SK-N-SH (cell line): ENCODE results near the gene ANKRD11. TPM values are rescaled to one million over a fixed set of nuclear protein-coding genes. Genes with fewer than 3 reads are reported as not detected.
"Not testable (repeated sequence)": the region's sequence is repeated elsewhere in the genome, so short reads cannot be mapped to it uniquely, and the experiment has no call there.

ENCODE experiments used
- CTCF ChIA-PET: fragments of 300-600, 350-600 bp; formaldehyde crosslinking; extraction: SDS; loops from one replicate; lab custom pipeline; 2021; lab: Yijun Ruan, JAX
- POLR2A ChIA-PET: fragments of 350-600 bp; sonication (Branson Sonifier 250); formaldehyde crosslinking; extraction: SDS; loops from one replicate; lab custom pipeline; 2020; ENCODE audit warnings: antibody characterized with exemption, inconsistent platforms; lab: Yijun Ruan, JAX
- DNase-seq: peaks from one replicate; pipeline ENCODE4 v3.0.0; 2012
- H2AFZ ChIP-seq: fragments of 200-600 bp; sonication (generic); 2 replicates; pipeline ENCODE4 v1.8.1; 2016; ENCODE audit warnings: antibody characterized with exemption, mild to moderate bottlenecking, low read depth
- H3F3A ChIP-seq: fragments of 200-600 bp; sonication (generic); replicated peaks from 2 replicates; pipeline ENCODE3; 2016; ENCODE audit warnings: antibody characterized with exemption, mild to moderate bottlenecking; ENCODE audit not compliant: insufficient read depth
- H3K27ac ChIP-seq, 2 experiments: fragments of 200-500 bp in 1 of 2; fragments of 200-600 bp in 1 of 2; sonication (Bioruptor generic) in 1 of 2; sonication (generic), shearing (Covaris generic) in 1 of 2; 2 replicates each; pipeline versions ENCODE4 v1.5.1 to v1.6.1; 2014 to 2016; ENCODE audit warnings: low read depth in 2 of 2, inconsistent platforms in 1 of 2, low read length in 1 of 2, mild to moderate bottlenecking in 1 of 2, mixed read lengths in 1 of 2
- H3K27me3 ChIP-seq: fragments of 200-600 bp; sonication (generic), shearing (Covaris generic); 2 replicates; pipeline ENCODE4 v1.6.1; 2016; ENCODE audit warnings: mixed run types; ENCODE audit not compliant: insufficient read depth
- H3K36me3 ChIP-seq, 2 experiments: fragments of 200-500 bp in 1 of 2; fragments of 200-600 bp in 1 of 2; sonication (Bioruptor generic) in 1 of 2; sonication (generic) in 1 of 2; replicated peaks in 1 of 2; 2 replicates each; pipeline versions ENCODE3 to v1.5.1; 2014 to 2016; ENCODE audit warnings: low read length in 1 of 2, mild to moderate bottlenecking in 1 of 2; ENCODE audit not compliant: insufficient read depth in 2 of 2, control insufficient read depth in 1 of 2
- H3K4me1 ChIP-seq, 2 experiments: fragments of 200-500 bp in 1 of 2; fragments of 200-600 bp in 1 of 2; sonication (Bioruptor generic) in 1 of 2; sonication (generic), shearing (Covaris generic) in 1 of 2; 2 replicates each; pipeline versions ENCODE4 v1.5.1 to v1.6.1; 2014 to 2016; ENCODE audit warnings: low read depth in 1 of 2, low read length in 1 of 2, mixed run types in 1 of 2; ENCODE audit not compliant: insufficient read depth in 2 of 2, control insufficient read depth in 1 of 2
- H3K4me2 ChIP-seq: fragments of 200-600 bp; sonication (generic), shearing (Covaris generic); 2 replicates; pipeline ENCODE4 v1.6.1; 2017; ENCODE audit warnings: mixed run types
- H3K4me3 ChIP-seq, 2 experiments: fragments of 200-500 bp in 1 of 2; fragments of 200-600 bp in 1 of 2; sonication (Bioruptor generic) in 1 of 2; sonication (generic), shearing (Covaris generic) in 1 of 2; 2 replicates each; pipeline versions ENCODE4 v1.5.1 to v1.8.1; 2014 to 2016; ENCODE audit warnings: low read depth in 2 of 2, inconsistent platforms in 1 of 2, low read length in 1 of 2, mild to moderate bottlenecking in 1 of 2, mixed read lengths in 1 of 2, moderate library complexity in 1 of 2
- H3K79me2 ChIP-seq: fragments of 200-600 bp; sonication (generic); 2 replicates; pipeline ENCODE4 v1.8.1; 2017; ENCODE audit warnings: mild to moderate bottlenecking; ENCODE audit not compliant: insufficient read depth
- H3K9ac ChIP-seq: fragments of 200-600 bp; sonication (generic); 2 replicates; pipeline ENCODE4 v1.6.1; 2017; ENCODE audit warnings: mixed run types
- H3K9me2 ChIP-seq: fragments of 200-600 bp; sonication (generic); 2 replicates; pipeline ENCODE4 v1.6.1; 2017; ENCODE audit warnings: mixed run types
- H3K9me3 ChIP-seq: fragments of 200-600 bp; sonication (generic); 2 replicates; pipeline ENCODE4 v1.6.1; 2017; ENCODE audit warnings: mixed run types, mild to moderate bottlenecking, moderate library complexity
- H4K20me1 ChIP-seq: fragments of 200-600 bp; sonication (generic); 2 replicates; pipeline ENCODE4 v1.6.1; 2017; ENCODE audit warnings: mild to moderate bottlenecking, mixed run types; ENCODE audit not compliant: insufficient read depth
- CHD2 ChIP-seq: fragments of 150-350 bp; IDR thresholded peaks from 2 replicates; pipeline ENCODE4 v1.6.1; 2018; ENCODE audit warnings: low read length; ENCODE audit not compliant: partially characterized antibody
- CTCF ChIP-seq: fragments of 200-600 bp; sonication (generic); IDR thresholded peaks from 2 replicates; pipeline ENCODE4 v1.6.1; 2017; ENCODE audit warnings: antibody characterized with exemption, mild to moderate bottlenecking, moderate library complexity
- ELF1 ChIP-seq: IDR thresholded peaks from 2 replicates; pipeline ENCODE4 v1.4.0; 2012
- EZH2phosphoT487 ChIP-seq: fragments of 200-600 bp; sonication (generic); IDR thresholded peaks from 2 replicates; pipeline ENCODE4 v1.6.1; 2017; ENCODE audit warnings: low read depth, mixed run types, mild to moderate bottlenecking, antibody characterized with exemption, moderate library complexity, borderline replicate concordance
- FOXM1 ChIP-seq: IDR thresholded peaks from 2 replicates; pipeline ENCODE4 v1.4.0; 2012; ENCODE audit warnings: low read depth, mild to moderate bottlenecking
- IRF3 ChIP-seq: fragments of 150-350 bp; IDR thresholded peaks from 2 replicates; pipeline ENCODE4 v1.6.1; 2016; ENCODE audit warnings: mild to moderate bottlenecking, low read depth, low read length
- MXI1 ChIP-seq: IDR thresholded peaks from 2 replicates; pipeline ENCODE4 v1.6.1; 2012; ENCODE audit warnings: mild to moderate bottlenecking, low read depth, low read length, improper control_type of control experiment
- RAD21 ChIP-seq: IDR thresholded peaks from 2 replicates; pipeline ENCODE4 v1.6.1; 2012; ENCODE audit warnings: mild to moderate bottlenecking, low read length
- RXRA ChIP-seq: IDR thresholded peaks from 2 replicates; pipeline ENCODE4 v1.4.0; 2012; ENCODE audit warnings: low read depth, mild to moderate bottlenecking, borderline replicate concordance
- TCF12 ChIP-seq: IDR thresholded peaks from 2 replicates; pipeline ENCODE4 v1.4.0; 2012
- USF1 ChIP-seq: IDR thresholded peaks from 2 replicates; pipeline ENCODE4 v1.4.0; 2012; ENCODE audit warnings: low read depth, borderline replicate concordance
- USF2 ChIP-seq: fragments of 150-350 bp; IDR thresholded peaks from 2 replicates; pipeline ENCODE4 v1.6.1; 2017; ENCODE audit warnings: antibody characterized with exemption, low read length, low read depth, borderline replicate concordance
- WGBS: methylation state at CpG from one replicate; pipeline ENCODE4 v1.1.6; 2017; ENCODE audit warnings: low lambda C conversion rate; 5-methylcytosine and 5-hydroxymethylcytosine counted together
- polyA plus RNA-seq, 3 experiments: library from polyadenylated mRNA; depleted of rRNA; stranded (reverse); fragments of >200 nt; gene quantifications; 2 replicates each; pipeline ENCODE4 v1.2.3, GENCODE V29; 2012

ANKRD11 gene
- polyA plus RNA-seq, 1 of the 3 experiments (the other 2 are of a cell fraction) = 50.2 TPM

GRCh38 chr16:89300311-89300975 lies 189.9 kb downstream of the ANKRD11 start:
- H3K9me3 ChIP-seq = no peaks in the 10 kb centered on the region
- H3K4me1 ChIP-seq = peaks cover 8 to 31% of the 10 kb centered on the region in 2 experiments; a peak in 3 of 4 replicates
- H3K36me3 ChIP-seq = peaks cover 11 to 25% of the 10 kb centered on the region in 2 experiments
- peak overlapping the region in 1 of 2 experiments; percentile 81; a peak in 3 of 4 replicates for H3K27ac ChIP-seq
- H3F3A ChIP-seq = peaks cover 19% of the 10 kb centered on the region
- POLR2A ChIA-PET = no interaction called here
- WGBS = 91% methylated on average over 18 of the region's 21 CpGs
- H3K79me2 ChIP-seq = peaks cover 78% of the 10 kb centered on the region
- TF ChIP-seq MXI1 (no peak), RXRA (no peak), IRF3 (no peak), ELF1 (no peak), CTCF (no peak), USF1 (no peak), EZH2phosphoT487 (no peak), USF2 (no peak), TCF12 (no peak), RAD21 (no peak), FOXM1 (no peak), CHD2 (no peak)
- H3K9ac ChIP-seq = no peak overlapping the region
- CTCF ChIA-PET = no interaction called here
- no peaks in the 10 kb centered on the region for H3K27me3 ChIP-seq
- no peak overlapping the region for H2AFZ ChIP-seq
- H3K4me3 ChIP-seq = no peak overlapping the region
- DNase-seq = no peak
- H3K9me2 ChIP-seq = no peaks in the 10 kb centered on the region
- H4K20me1 ChIP-seq = peaks cover 69% of the 10 kb centered on the region
- H3K4me2 ChIP-seq = peak overlapping the region; percentile 68; the same call in 1 of the 2 replicates

- H2AFZ ChIP-seq, H3K9me3 ChIP-seq, H3K9ac ChIP-seq, H3K9me2 ChIP-seq, H3K4me3 ChIP-seq, CTCF ChIA-PET, DNase-seq, H3K4me2 ChIP-seq, H3K27me3 ChIP-seq, H3K27ac ChIP-seq, POLR2A ChIA-PET: not testable (repeated sequence)
- peaks cover 79% of the 10 kb centered on the region for H4K20me1 ChIP-seq
- peaks cover 8 to 31% of the 10 kb centered on the region in 2 experiments; a peak in 3 of 4 replicates for H3K4me1 ChIP-seq
- H3K79me2 ChIP-seq = peaks cover 79% of the 10 kb centered on the region
- 100% methylated on average over 1 of the region's 10 CpGs for WGBS
- H3K36me3 ChIP-seq = peaks cover 11 to 21% of the 10 kb centered on the region in 2 experiments
- peaks cover 19% of the 10 kb centered on the region for H3F3A ChIP-seq
These were observed 190.8 kb downstream of the ANKRD11 start for GRCh38 chr16:89299357-89300111.
